DMS53 treated with DMSO at 0.1 percent for 48 hours (cell line): Measurements from ENCODE around the gene PEX7.
"Not testable (repeated sequence)": the region's sequence is repeated elsewhere in the genome, so short reads cannot be mapped to it uniquely, and the experiment has no call there.

Experiments
- DNase-seq: peaks from one replicate; lab custom pipeline; 2025; ENCODE audit not compliant: unreplicated experiment; lab: John Stamatoyannopoulos, UW

Gene PEX7

GRCh38 chr6:136947037-136947436, 124.6 kb downstream of the PEX7 start:
- no peak for DNase-seq

GRCh38 chr6:136949957-136950356, 127.6 kb downstream of the PEX7 start:
- DNase-seq, result not testable (repeated sequence)

DNA sequence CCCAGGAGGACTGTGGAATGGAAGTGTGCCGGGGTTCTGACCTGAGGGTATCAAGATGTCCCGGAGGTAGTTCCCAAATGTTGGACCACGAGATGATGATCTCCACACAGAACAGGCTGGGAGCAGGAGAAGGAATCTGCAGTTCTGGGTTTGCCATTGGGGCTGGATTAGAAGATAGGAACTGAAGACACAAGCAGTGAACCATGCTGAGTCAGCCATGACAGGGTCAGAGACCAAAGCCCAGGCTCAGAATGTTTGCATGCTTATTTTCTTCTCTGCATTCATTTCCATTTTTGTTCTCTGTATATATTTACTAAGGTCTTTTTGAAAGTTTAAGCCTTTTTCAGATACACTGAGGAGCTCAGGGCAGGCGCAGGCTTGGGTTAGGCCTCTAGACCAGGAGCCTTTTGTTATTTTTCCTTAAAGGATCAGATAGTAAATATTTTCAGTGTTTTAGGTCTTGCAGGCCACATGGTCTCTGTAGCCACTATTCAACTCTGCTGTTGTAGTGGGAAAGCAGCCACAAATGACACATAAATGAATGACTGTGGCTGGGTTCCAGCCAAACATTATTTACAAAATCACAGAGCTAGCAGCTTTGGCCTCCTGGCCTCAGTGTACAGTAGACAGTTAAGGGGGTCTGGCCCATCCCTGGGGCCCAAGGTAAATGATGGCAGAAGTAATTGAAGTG, 128.2 kb downstream of the PEX7 start:
- DNase-seq, result no peak

DNA sequence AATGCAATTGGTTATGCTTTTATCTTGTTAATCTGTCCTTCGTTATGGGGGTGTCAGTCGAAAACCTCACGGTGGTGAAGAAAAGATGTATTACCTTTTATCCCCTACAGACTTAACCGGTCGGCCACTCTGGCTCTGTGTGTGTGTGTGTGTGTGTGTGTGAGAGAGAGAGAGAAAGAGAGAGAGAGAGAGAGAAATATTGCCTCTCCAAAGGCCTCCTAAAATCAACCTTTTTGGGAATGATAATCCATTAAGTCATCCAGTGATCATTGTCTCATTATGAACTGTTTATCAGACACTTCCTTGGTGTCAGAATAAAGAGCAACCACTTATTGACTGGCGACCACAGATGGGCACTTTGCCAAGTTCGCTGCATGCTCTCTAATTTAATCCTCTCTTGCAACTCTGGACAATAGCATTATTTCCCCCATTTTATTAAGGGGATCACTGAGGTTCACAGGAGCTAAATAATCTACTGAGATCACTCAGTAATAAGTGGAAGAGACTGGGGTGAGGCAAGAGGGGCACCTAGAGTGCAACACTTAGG, 130.4 kb downstream of the PEX7 start:
- no peak for DNase-seq

DNA sequence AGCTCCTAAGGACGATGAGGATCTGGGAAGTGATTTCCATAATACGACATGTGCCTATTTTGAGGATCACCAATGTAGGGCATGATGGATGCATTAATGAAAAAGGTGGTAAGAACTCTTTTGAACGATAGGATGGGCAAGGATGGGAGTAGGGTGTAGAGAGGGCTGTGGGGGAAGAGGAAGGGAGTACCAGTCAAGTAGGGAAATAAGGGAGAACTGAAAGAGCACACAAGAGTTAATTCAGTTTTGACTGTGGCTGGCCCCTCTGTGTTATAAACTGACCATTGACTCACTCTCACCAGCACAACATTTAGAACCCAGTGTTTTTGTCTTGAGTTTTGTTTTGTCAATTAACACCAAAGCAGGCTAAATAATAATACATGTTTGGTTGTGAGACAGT, 132.7 kb downstream of the PEX7 start:
- no peak for DNase-seq

DNA sequence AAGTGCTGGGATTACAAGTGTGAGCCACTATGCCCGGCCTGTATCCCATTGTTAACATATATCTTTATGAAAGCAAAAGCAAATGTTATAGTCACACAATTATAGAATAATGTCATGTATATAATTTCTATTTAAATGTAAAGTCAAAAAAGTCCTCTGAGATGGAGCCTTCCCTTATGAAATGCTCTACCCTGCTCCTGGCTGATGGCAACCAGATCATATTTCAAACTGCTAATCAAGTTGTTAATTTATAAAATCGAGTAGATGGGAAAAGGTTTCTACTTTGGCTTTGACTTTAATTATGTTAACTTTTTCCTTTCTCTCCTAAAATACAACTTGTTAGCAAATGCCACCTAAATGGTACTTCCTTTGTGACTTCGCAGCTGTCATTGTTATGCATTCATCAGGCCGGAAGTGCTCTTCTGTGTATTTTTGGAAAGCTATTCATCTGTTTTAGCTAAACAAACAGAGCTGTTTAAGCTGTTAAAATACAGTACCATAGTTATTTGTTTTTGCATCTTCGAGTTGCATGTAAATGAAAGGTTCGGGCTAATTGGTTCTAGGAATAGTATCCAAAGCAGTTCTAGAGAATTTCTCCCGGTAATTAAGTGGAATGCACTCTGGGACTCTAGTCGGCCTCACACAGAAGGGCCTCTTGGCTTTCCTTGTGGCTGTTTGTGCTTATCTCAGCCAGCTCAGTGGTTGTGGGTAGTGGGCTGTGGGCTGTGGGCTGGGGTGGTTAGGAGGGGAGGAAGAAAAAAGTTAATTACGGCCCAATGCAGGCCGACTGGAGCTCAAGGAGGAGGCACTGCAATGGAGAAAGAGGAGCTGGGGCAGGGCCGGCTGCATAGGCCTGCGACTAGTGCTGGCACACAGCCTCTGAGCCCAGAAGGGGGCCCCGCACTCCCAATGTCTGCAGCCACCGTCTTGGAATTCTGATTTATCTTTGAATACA, 134.5 kb downstream of the PEX7 start:
- peak; percentile 21 for DNase-seq

DNA sequence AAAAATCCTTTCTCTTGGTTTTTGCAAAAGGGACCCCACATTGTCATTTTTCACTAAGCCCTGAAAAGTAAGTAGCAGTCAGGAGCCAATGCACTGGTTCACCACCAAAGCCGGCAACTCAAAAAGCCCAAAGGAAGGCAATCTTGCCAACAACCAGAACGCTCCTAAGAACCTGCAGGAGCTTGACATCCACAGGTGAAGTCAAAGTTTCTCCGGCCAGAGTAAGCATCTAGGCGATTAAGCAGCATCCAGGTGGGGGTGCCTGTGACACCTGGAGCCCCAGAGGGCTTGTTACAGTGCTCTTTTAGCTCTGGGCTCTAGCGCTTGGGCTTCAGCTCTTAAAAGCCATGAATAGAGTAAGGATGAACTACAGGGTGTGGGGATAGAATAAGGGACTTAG, 135.8 kb downstream of the PEX7 start:
- no peak for DNase-seq

DNA sequence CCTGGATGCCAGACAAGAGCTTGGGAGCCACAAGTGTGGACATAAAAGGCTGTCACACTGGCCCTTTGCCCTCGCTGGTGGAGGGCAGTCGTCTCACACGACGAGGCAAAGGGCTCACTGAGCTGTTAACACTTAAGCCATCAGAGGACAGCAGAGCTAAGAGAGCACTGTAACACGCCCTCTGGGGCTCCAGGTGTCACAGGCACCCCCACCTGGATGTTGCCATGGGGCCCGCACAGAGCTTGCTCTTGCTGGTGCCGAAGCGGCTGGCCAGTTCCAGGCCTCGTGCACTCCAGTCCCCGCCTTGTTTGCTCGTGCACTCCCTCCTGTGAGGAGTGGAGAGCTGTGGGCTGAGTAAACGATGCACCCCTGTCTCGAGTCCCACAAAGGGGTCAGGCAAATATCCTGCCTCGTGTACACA, 137.1 kb downstream of the PEX7 start:
- DNase-seq, result peak; percentile 39

DNA sequence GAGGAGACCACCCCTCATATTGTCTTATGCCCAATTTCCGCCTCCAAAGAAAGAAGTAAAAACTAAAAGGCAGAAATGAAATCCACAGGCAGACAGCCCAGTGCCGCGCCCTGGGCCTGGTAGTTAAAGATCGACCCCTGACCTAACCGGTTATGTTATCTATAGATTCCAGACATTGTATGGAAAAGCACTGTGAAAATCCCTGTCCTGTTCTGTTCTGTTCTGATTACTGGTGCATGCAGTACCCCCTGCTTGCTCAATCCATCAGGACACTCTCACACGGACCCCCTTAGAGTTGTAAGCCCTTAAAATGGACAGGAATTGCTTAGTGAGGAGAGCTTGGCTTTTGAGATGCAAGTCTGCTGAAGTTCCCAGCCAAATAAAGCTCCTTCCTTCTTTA, 137.5 kb downstream of the PEX7 start:
- not testable (repeated sequence) for DNase-seq

GRCh38 chr6:136960781-136961180, 138.4 kb downstream of the PEX7 start:
- DNase-seq, result no peak

DNA sequence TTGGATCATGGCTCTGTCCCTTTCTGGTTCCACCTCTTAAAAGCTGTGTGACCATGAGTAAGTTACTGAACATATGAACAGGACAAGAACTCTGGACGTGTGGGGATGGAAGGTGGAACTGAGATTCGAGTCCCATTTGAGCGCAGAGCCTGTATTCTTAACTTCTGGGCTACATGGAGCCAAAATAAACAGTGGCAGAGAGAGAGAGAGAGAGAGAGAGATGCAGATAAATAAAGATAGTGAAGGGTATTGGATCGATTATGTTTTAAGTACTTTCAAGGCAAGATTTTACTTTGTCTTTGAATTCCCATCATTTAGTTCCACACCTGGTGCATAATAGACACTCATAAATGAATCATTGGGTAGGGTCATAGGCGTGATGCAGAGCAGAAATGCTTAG, 139.5 kb downstream of the PEX7 start:
- peak; percentile 1 for DNase-seq

DNA sequence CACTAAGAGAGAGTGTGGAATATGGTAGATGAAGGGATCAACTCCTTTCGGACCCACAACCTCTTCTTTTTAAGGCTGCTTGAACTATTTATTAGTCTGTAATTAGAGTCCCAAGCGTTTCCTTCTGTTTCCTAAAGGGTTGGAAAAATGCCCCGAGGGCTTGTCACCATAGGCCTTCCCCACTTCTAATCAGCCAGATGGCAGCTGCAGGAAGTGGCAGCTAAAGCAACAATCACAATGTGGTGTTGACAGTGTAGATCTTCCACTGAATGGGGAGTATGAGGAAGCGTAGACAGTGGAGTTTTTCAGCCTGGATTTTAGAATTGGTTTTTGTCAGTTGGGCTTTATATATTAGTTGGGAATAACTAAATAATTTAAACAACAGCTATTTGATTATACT, 140.3 kb downstream of the PEX7 start:
- peak; percentile 83 for DNase-seq

- DNase-seq, result peak; percentile 12
Observed at GRCh38 chr6:136963259-136963658, 140.9 kb downstream of the PEX7 start.
